Fibroblast of skin of left biceps (primary cell): ENCODE results near the gene POLE.

Source experiments
- DNase-seq, 2 experiments: peaks; one replicate each; pipeline ENCODE4 v3.0.0-alpha.2; 2013; ENCODE audit warnings: low read depth in 2 of 2

The POLE gene

DNA sequence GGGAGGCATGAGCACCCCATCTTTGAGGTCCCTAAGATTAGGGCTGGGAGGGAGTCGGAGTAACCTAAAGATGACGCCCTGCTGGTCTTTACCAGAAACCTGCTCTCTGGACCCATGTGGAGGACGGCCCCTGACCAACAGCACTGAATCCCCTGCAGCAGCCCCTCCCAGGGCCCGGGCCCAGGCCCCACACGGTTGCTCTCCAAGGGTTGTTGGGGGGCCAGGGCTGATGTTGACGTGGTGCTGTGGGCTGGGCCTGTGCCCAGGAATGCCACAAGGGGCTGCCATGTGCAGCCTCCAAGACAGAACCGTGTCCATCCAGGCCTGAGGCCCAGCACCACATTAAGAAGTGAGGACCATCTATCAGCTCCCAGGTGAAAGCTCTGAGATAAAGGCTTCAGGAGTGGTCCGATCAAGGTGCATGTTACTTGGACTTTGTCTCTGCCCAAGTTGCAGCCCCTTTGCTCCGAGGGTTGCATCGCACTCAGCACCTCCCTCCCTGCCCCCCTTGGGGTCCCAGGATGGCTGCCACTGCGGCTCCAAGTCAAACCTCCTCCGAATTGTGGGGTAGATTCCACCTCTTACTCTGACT, 106.3 kb downstream of the POLE start:
- DNase-seq: no peak

DNA sequence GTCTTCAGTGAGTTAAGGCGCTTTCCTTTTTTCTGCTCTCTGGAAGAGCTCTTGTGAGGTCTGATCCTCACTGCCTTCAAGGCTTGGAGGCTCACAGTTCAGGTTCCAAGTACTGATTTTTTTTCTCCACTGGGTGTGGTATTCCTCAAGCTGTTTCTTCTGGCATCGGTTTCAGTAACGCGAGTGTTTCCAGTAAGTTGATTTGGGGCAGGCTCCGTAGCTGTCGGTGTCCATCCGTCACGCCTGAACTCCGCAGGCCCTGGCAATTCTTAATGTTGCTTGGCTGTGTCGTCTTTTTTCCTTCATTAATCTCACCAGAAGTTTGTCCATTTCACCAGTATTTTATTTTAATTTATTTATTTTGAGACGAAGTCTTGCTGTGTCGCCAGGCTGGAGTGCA, 107.4 kb downstream of the POLE start:
- no peak for DNase-seq

DNA sequence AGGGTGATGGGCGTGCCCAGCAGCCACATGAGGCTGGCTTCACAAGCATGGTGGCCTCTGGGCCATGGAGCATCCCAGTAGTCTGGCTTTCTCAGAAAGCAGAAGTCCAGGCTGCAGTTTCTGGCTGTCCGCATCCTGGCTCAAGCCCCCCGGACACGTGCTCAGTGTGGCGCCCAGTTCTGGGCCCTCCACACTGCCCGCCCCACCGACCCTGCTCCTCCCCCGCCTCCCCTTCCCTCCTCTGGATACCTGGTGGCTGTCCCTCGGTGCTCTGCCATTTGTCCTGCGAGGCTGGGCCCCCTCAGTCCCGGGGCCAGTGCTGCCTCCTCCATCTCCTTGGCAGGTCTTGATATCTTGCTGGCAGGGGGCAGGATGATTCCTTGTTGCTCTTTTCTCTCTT, 108.3 kb downstream of the POLE start:
- no peak for DNase-seq

DNA sequence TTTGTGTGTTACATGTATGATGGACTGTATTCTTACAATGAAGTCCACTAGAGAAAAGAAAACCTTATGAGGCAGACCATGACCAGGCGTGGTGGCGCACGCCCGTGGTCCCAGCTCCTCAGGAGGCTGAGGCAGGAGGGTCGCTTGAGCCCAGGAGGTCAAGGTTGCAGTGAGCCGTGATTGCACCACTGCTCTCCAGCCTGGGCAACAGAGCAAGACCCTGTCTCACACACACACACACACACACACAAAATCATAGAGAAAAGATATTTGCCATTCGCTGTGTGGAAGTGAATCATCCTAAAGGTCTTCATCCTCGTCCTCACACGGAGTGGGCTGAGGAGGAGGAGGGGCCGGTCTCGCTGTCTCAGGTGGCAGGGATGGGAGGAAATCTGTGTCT, 109.0 kb downstream of the POLE start:
- no peak for DNase-seq

DNA sequence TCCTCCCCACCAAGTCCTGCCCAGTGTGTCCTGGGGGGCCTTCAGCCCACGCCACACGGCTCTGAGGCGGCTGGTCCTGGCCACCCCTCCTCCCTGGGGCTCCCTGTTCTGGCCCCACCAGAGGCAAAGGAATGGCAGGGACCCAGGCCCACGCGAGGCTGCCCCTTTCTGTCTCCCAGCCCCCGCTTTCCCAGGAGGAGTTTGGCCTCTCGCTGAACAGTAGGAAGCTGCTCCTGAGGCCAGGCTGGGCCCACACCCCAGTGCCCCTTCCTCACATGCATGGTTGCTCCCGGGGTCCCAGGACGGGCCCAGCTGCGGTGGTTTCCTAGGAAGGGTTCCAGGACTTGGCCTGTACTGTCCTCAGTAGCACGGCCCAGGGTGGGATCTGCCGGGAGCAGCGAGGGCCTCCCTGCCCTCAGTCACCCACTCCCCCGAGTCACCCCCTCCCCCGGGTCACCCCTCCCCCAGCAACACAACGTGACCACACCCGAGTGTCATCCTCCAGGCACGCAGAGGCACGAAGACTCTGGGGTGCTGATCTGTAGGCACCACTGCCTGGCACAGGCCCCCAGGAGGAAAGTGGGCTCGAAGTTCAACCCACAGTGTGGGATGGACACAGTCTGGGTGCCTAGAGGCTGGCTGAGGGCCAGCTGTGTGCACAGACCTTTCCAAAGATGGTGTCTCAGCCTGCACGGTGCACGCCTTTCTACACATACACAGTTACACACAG, 109.8 kb downstream of the POLE start:
- no peak for DNase-seq

DNA sequence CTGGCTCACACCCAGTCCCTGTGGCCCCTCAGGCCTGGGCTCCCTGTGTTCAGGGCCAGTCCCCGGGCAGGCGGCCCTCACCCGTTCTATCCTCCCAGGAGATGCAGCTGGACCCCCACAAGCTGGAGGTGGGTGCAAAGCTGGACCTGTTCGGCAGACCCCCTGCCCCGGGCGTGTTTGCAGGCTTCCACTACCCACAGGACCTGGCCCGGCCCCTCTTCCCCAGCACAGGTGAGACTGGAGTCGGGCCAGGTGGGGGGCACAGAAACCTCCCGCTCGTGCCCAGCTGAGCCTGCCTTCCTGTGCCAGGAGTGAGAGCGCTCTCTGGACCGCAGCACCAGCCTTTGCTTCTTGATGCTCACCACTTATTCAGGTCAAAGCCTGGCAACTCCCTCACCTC, 110.4 kb downstream of the POLE start:
- DNase-seq: no peak

DNA sequence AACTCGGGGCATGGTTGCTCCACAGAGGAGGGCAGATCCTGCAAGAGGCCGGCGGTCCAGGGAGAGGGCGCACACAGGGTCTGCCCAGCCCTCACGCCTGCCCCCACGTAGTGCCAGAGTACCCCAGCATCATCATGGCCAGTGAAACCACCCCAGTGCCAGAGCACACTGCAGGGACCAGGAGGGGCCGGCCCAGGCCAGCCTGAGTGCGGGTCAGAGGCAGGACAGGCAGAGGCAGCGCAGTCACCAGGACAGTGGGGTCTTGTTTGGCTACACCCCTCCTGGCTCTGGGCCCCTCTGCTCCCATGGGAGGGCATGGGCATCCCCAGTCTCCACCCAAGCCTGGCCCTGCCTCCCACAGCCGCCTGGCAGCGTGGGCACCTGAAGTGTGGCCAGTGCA, 111.5 kb downstream of the POLE start:
- no peak for DNase-seq

DNA sequence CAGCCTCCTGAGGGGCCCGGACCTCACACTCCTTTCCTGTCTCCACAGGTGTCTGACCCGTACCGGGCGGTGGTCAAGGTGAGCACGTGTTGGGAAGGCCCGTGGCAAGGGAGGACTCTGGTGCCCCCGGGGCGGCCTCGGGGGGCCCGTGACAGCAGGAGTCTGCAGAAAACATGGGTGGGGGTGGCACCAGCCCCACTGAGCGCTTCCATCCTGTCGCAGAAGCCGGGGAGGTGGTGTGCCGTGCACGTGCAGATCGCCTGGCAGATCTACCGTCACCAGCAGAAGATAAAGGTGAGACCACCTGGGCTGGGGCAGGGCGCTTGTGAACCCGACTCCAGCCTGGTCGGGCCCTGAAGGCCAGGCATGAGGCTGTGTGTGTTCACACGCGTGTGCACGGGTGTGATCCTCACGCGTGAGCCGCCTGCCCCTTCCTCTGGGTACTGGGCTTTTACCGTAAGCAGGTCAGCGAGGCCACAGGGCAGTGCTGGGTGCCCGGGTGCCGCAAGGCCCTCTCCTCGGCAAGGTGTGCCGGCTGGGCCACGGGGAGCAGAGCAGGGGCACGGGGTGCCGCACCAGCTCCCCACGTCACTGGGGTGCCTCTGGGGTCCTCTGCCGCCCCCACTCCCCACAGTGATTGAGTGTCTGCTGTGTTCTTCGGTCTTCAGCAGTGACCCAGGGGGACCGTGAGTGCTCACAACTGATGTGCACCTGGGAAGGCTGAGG, 112.7 kb downstream of the POLE start:
- DNase-seq: no peak
